ENCODE measurements around the gene MPND.

The MPND gene

GRCh38 chr19:4343370-4344307, at the start of gene MPND:
TSS of gene MPND (plus strand) at chr19:4343562. CDS start at chr19:4343594, 32 bp downstream.
- peak; percentile 96 for DNase-seq

- DNase-seq = no peak
Measured at GRCh38 chr19:4294389-4294788, 49.0 kb upstream of the MPND start.

- DNase-seq = no peak
Measured at GRCh38 chr19:4295972-4296771, 47.2 kb upstream of the MPND start.

DNA sequence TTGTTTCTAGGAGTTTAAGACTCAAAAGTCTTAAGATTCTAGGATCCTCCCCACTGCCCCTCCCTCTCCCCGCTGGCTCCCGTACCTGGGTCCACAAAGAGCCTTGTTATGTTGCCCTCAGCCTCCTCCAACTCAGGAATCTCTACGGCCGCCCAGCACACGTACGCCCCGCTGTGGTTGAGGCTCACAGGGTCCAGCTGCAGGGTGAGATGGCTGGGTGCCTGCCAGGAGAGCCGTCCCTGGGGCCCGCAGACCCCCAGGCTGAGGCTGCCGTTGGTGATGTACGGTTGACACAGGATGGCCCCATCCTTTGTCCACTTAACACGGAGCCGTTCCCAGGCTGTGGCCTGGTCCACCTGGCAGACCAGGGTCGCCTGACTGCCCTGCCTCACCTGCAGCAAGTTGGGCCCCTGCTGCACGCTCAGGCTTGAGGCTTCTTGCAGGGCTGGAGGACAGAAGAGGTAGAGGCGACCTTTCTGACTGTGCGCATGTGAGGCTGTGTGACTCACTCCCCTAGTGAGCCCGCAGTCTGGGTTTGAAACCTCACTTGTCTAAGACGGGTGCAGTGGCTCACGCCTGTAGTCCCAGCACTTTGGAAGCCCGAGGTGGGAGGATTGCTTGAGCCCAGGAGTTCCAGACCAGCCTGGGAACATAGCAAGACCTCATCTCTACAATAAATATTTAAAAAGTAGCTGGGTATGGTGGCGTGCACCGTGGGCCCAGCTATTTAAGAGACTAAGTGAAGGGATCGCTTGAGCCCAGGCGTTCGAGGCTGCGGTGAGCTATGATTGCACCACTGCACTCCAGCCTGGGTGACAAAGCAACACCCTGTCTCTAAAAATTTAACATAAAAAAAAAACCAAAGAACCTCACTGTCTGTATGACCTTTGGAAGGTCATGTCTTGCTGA, 45.2 kb upstream of the MPND start:
- no peak for DNase-seq

DNA sequence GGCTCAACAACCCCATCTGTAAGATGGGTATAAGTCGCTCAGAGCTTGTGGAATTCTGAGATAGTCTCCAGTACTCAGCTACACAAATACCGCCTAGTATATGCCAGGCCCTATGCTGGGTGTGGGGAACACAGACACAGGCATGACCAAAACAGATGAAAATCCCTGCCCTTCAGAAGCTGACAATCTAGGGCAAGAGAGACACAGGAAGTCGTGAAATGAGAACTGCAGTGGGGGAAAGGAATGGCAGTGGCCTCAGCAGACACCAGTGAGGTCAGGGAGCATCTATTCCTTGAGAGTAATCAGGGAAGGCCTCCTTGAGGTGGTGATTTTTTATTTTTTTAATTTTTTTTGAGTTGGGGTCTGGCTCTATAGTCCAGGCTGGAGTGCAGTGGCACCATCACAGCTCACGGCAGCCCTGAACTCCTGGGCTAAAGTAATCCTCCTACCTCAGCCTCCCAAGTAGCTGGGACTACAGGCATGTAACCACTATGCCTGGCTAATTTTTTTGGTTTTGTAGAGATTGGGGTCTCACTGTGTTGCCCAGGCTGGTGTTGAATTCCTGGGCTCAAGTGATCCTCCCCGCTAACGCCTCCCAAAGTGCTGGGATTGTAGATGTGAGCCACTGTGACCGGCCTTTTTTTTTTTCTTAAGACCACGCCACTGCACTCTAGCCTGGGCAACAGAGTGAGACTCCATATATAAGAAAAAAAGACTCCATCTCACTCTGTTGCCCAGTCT, 44.4 kb upstream of the MPND start:
- DNase-seq = no peak

DNA sequence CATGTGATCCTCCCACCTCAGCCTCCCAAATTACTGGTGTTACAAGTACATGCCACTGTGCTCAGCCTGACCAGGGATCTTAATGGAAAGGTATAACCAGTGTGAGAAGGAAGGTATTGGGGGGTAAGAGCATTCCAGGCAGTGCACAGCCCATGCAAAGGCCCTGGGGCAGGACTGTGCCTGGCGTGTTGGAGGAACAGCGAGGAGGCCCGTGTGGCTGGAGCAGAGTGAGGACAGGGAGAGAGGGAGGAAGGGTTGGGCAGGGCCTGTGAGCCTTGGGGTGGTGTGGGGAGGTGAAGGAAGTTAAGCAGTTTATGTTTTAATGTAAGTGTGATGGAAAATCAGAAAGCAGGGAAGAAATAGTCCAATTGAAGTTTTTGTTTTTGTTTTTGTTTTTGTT, 42.8 kb upstream of the MPND start:
- no peak for DNase-seq

DNA sequence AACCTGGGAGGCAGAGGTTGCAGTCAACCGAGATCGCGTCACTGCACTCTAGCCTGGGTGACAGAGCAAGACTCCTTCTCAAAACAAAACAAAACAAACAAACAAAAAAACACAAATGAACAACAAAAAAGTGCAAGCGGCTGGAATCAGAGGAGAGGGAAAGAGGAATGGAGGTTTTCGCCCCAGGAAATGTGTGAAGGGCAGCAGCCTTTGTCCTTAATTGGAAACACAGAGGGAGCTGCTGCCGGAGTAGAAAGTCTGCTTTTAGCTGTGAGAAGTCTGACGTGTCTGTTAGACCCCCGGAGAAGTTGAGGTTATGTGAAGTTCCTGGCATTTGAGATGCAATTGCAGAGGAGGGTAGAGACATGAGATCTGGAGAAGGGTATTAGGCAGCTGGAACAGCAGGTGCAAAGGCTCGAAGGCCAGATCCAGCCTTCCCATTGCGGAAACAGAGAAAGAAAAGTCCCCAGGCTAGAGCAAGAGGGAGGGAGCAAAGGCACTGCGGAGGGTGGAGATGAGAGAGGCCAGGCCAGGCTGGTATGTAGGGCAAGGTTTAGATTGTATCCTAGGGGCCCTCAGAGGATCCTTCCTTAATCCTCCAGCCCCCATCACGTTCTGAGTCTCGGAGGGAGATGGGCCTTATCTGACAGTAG, 41.6 kb upstream of the MPND start:
- DNase-seq = no peak

- DNase-seq = no peak
Measured at GRCh38 chr19:4302243-4302640, 41.1 kb upstream of the MPND start, which contains the start of gene TMIGD2. TSS of gene TMIGD2 (minus strand) at chr19:4302389. CDS start at chr19:4302385, 4 bp downstream.

GRCh38 chr19:4303819-4304537, 39.4 kb upstream of the MPND start:
- no peak for DNase-seq

DNA sequence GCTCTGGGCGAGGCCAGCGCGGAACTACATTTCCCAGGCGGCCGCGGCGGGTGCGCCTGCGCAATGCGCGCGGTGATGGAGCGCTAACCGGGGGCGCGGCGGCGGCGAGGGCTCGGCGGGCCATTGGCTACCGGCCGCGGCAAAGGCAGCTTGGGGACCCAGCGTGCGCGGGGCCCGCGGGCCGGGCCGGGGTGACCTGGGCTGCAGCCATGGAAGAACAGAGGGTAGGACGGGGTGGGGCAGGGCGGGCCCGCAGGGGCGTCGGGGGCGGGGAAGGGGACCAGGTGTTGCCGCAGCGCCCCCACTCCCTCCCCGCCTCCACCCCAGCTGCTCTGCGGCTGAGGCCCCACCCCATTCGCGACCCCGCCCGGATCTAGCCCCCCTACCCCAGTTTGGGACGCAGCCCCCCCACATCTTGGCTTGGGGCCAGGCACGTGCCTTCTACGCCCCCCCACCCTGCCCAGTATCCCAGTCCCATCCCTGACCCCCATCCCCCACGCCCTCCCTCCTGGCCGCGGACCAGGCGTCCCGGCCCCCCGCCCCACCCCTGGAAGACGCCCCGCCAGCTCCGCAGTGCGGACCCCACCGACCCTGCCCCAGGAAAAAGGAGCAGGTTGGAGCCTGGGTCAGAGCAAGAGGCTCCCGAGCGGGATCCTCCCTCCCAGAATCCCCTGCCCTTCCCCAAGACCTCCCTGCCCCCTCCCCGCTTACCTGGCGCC, 38.7 kb upstream of the MPND start, which contains the start of gene FSD1:
Gene FSD1, plus strand, starts transcription at position 61 of the 719 bp plus-strand sequence. Its CDS starts 149 bp downstream, at position 210.
- peak; percentile 81 for DNase-seq

DNA sequence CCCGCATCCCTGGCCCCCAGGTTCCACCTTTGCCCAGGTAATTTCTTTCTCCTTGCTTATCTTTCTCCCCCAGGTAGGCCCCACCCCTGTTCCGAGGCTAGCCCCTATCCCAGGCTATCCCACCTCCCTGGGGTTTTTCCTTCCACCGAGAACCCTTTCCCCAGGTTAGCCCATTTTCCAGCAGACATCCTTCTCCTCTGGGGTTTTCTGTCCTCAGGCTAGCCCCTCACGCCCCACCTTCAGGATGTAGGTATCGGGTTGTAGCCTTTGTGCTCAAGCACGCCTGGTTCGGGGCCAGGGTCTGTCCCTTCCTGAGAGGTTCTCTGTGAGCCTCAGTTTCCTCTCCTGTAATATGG, 38.1 kb upstream of the MPND start:
- DNase-seq = no peak

DNA sequence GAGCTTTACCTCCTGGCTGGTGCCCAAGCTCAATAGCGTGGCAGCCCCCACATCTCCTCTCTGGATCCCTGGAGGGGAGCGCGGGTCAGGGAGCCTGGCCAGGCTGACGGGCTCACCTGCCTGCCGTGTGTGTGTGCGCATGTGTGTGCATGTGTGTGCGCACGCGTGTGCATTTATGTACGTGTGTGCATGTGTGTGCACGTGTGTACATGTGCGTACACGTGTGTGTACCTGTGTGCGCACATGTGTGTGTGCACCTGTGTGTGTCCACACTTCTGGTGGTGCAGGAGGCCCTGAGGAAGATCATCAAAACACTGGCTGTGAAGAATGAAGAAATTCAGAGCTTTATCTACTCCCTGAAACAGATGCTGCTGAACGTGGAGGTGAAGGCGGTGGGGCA, 37.7 kb upstream of the MPND start:
- DNase-seq = no peak

GRCh38 chr19:4310247-4311121, 32.9 kb upstream of the MPND start:
- no peak for DNase-seq

- no peak for DNase-seq
Measured at GRCh38 chr19:4313847-4314490, 29.4 kb upstream of the MPND start.

DNA sequence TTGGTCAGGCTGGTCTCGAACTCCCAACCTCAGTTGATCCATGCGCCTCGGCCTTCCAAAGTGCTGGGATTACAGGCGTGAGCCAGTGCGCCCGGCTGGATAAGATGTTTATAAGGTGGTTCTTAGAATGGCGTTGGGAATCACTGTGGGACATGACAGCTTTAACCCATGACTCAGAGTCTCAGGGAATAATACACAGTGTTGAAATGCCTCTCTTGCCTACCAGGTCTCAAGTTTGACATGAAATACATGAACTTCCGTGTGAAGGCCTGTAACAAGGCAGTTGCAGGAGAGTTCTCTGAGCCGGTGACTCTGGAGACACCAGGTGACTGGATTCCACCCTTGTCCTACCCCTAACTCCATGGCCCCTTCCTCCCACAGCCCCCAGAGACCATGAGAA, 26.4 kb upstream of the MPND start:
- DNase-seq = no peak

- DNase-seq = no peak
Measured at GRCh38 chr19:4318460-4318859, 24.9 kb upstream of the MPND start.

- no peak for DNase-seq
Measured at GRCh38 chr19:4319067-4319718, 24.2 kb upstream of the MPND start.

GRCh38 chr19:4320419-4320818, 22.9 kb upstream of the MPND start:
- DNase-seq = no peak

Measured in activated naive CD4-positive, alpha-beta T cell treated with anti-CD3 and anti-CD28 coated beads, Interleukin-2, amount 50 U/mL, for 16 hours (primary cell).